Nephron (organoid): ENCODE results near the gene FANK1.

ENCODE experiments used
- H3K27ac Mint-ChIP-seq, 3 experiments: 2 replicates each; pipeline ENCODE4 v1.8.0; 2020; ENCODE audit warnings: mixed read lengths in 3 of 3, mild to moderate bottlenecking in 2 of 3, moderate library complexity in 1 of 3
- H3K27me3 Mint-ChIP-seq: 2 replicates; pipeline ENCODE4 v1.8.0; 2021; ENCODE audit warnings: low read depth, mild to moderate bottlenecking, moderate library complexity, mixed read lengths
- H3K36me3 Mint-ChIP-seq: 2 replicates; pipeline ENCODE4 v1.8.0; 2020; ENCODE audit warnings: low read depth, mixed read lengths
- H3K4me1 Mint-ChIP-seq: 2 replicates; pipeline ENCODE4 v1.8.0; 2020; ENCODE audit warnings: mixed read lengths
- H3K4me3 Mint-ChIP-seq, 3 experiments: 2 replicates each; pipeline ENCODE4 v1.8.0; 2020; ENCODE audit warnings: mild to moderate bottlenecking in 3 of 3, mixed read lengths in 3 of 3, moderate library complexity in 2 of 3
- H3K9me3 Mint-ChIP-seq: 2 replicates; pipeline ENCODE4 v1.8.0; 2020; ENCODE audit warnings: mixed read lengths
- TF ChIP-seq, protein P1 (sequence below), 3 experiments: fragments of 200-600 bp; sonication (generic); IDR thresholded peaks; one replicate each; pipeline ENCODE4 v1.5.0; 2021; ENCODE audit warnings: antibody characterized with exemption in 3 of 3; ENCODE audit not compliant: unreplicated experiment in 3 of 3

The FANK1 gene

DNA sequence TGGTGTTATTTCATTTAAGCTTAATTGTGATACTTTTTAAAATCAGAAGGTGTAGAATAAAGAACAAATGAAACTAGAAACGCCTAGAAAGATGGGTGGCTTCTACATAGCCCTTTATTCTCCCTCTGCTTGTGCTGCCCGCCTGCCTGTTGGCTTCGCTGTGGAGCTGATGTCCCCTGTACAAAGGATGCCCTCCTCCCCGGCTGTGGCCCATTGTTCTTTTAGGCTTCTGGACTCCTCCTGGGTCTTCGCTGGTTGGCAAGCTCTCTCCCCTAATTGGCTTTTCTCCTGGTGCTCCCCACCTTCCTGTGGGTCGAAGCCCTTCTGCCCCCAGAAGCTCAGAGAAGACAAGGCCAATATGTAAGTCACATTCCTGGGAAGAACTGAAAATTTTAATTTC, 98.2 kb downstream of the FANK1 start:
- Mint-ChIP-seq H3K4me1 (no peaks in the 10 kb centered on the region), H3K36me3 (peaks cover 13% of the 10 kb centered on the region), H3K27me3 (peaks cover 6% of the 10 kb centered on the region), H3K4me3 (no peak overlapping the region), H3K27ac (no peak overlapping the region), H3K9me3 (peaks cover 2% of the 10 kb centered on the region)
- TF ChIP-seq, protein P1, sequence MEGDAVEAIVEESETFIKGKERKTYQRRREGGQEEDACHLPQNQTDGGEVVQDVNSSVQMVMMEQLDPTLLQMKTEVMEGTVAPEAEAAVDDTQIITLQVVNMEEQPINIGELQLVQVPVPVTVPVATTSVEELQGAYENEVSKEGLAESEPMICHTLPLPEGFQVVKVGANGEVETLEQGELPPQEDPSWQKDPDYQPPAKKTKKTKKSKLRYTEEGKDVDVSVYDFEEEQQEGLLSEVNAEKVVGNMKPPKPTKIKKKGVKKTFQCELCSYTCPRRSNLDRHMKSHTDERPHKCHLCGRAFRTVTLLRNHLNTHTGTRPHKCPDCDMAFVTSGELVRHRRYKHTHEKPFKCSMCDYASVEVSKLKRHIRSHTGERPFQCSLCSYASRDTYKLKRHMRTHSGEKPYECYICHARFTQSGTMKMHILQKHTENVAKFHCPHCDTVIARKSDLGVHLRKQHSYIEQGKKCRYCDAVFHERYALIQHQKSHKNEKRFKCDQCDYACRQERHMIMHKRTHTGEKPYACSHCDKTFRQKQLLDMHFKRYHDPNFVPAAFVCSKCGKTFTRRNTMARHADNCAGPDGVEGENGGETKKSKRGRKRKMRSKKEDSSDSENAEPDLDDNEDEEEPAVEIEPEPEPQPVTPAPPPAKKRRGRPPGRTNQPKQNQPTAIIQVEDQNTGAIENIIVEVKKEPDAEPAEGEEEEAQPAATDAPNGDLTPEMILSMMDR (IDR thresholded peaks at IDR 0.05; ENCODE audit: unreplicated experiment in 3 of 3): no peak

DNA sequence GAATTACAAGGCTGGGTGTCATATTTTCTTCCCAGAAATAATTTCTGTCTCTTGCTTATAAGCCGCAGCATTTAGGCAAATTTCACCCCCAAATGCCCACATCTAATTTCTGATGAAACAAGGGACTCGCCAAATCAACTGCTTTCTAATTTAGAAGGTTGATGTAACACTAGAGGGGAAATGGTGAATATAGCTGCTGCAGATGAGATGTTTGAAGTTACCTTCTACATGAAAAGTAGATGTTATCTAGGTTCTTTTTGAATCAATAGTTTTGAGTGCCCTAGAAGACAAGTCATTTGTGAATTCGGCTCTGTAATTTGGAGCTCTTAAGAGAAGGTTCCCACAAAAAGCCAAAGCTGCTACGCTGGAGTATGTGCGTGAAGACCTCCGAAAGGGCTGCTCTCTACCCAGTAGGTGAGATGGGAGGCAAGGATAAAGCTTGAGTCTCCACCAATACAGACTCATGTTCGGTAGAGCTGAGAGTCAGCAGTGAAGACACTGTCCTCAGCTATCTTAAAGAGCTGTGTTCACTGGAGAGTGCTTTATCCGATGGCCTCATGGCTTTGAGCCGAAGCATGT, 99.5 kb downstream of the FANK1 start:
- no peak overlapping the region for H3K4me3 Mint-ChIP-seq
- H3K27me3 Mint-ChIP-seq: peaks cover 6% of the 10 kb centered on the region
- TF ChIP-seq, protein P1 (IDR thresholded peaks at IDR 0.05; ENCODE audit: unreplicated experiment in 3 of 3): no peak
- no peak overlapping the region for H3K27ac Mint-ChIP-seq
- H3K4me1 Mint-ChIP-seq: no peaks in the 10 kb centered on the region
- peaks cover 4% of the 10 kb centered on the region for H3K36me3 Mint-ChIP-seq
- H3K9me3 Mint-ChIP-seq: peaks cover 2% of the 10 kb centered on the region

DNA sequence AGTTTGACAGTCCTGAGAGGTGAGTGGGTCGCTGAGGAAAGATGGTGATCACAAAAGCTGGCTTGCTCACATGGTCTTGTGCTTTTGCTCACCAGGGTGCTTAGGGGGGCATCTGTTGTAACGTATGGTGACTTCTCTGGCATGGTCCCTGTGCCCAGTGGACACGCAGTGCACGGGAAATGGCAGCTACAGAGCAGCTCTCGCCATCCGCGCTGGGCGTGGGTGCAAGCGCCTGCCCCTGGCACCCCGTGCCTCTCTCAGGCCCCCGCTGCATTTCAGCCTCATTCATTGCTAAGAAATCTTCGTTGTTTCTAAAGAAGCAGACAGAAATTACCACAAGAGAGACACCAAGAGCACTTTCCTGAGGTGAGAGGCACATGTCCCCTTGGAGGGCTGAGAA, 101.2 kb downstream of the FANK1 start:
- no peak overlapping the region for H3K4me3 Mint-ChIP-seq
- H3K36me3 Mint-ChIP-seq: no peaks in the 10 kb centered on the region
- H3K9me3 Mint-ChIP-seq: no peaks in the 10 kb centered on the region
- TF ChIP-seq, protein P1 (IDR thresholded peaks at IDR 0.05; ENCODE audit: unreplicated experiment in 3 of 3): no peak
- no peaks in the 10 kb centered on the region for H3K4me1 Mint-ChIP-seq
- no peak overlapping the region for H3K27ac Mint-ChIP-seq
- H3K27me3 Mint-ChIP-seq: no peaks in the 10 kb centered on the region

DNA sequence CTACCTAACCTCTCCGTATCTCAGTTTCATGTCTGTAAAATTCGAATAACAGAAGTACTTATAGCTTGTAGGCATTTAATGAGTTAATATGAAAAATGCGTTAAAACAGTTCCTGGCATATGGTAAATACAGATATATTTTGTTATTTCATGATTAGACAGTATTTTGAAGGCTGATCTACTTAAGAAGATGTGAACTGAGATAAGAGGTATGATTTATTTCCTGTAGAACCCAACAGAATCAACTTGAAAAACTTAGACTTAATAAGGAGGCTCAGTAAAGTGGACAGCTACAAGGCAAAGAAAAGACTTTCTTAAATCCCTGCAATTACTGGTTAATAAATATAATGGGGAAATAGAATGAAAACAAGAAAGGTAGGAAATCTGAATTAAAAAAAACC, 103.3 kb downstream of the FANK1 start:
- Mint-ChIP-seq H3K36me3 (no peaks in the 10 kb centered on the region), H3K9me3 (no peaks in the 10 kb centered on the region), H3K4me3 (no peak overlapping the region), H3K27me3 (no peaks in the 10 kb centered on the region), H3K4me1 (no peaks in the 10 kb centered on the region), H3K27ac (no peak overlapping the region)
- TF ChIP-seq, protein P1 (IDR thresholded peaks at IDR 0.05; ENCODE audit: unreplicated experiment in 3 of 3): no peak

DNA sequence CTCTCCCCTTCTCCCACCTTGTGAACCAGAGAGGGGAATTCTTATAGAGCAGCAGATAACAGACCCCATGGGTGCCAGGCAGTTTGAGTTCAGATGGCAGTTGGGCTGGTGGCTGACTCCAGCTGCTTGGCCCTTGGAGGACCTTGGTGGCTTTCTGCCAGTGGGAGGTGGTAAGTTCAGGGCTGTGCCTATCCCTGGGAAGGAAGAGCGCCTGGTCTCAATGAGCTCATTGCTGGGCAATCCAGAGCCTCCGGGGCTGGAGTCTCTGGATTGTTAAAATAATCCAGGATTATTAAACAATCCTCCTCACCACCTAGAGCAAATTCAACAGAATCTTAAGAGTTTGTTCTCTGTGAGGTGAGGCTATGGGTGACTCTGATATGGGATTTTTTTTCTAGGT, 105.2 kb downstream of the FANK1 start:
- Mint-ChIP-seq H3K27ac (no peak overlapping the region), H3K36me3 (no peaks in the 10 kb centered on the region), H3K4me1 (no peaks in the 10 kb centered on the region), H3K4me3 (no peak overlapping the region), H3K27me3 (no peaks in the 10 kb centered on the region), H3K9me3 (no peaks in the 10 kb centered on the region)
- TF ChIP-seq, protein P1 (IDR thresholded peaks at IDR 0.05; ENCODE audit: unreplicated experiment in 3 of 3): no peak

DNA sequence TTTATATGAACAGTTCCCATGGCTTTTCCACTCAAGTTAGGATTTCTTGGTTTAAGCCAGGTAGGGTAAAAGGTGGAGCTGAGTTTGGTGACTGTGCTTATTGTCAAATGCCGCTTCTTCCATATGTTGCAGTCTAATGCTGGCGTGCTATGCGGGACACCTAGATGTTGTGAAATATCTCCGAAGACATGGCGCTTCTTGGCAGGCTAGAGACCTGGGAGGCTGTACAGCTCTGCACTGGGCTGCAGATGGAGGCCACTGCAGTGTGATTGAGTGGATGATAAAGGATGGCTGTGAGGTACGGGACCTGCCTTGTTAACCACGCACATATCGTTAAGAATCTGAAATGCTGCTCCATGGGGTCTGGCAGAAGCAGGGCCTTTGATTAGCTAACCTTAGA, 108.4 kb downstream of the FANK1 start:
- peaks cover 4% of the 10 kb centered on the region for H3K36me3 Mint-ChIP-seq
- H3K27me3 Mint-ChIP-seq: no peaks in the 10 kb centered on the region
- TF ChIP-seq, protein P1 (IDR thresholded peaks at IDR 0.05; ENCODE audit: unreplicated experiment in 3 of 3): no peak
- H3K9me3 Mint-ChIP-seq: no peaks in the 10 kb centered on the region
- no peak overlapping the region for H3K4me3 Mint-ChIP-seq
- H3K27ac Mint-ChIP-seq: no peak overlapping the region
- H3K4me1 Mint-ChIP-seq: peaks cover 12% of the 10 kb centered on the region
